NCI-H446 (cell line): ENCODE measurements around the gene PCBP3.
"Not testable (repeated sequence)": the region's sequence is repeated elsewhere in the genome, so short reads cannot be mapped to it uniquely, and the experiment has no call there.

Experiments used
- DNase-seq, 2 experiments: peaks; one replicate each; lab custom pipeline; 2025; lab: John Stamatoyannopoulos, UW

PCBP3 gene

GRCh38 chr21:45947716-45948255 lies 304.3 kb downstream of the PCBP3 start:
- no peak for DNase-seq

DNA sequence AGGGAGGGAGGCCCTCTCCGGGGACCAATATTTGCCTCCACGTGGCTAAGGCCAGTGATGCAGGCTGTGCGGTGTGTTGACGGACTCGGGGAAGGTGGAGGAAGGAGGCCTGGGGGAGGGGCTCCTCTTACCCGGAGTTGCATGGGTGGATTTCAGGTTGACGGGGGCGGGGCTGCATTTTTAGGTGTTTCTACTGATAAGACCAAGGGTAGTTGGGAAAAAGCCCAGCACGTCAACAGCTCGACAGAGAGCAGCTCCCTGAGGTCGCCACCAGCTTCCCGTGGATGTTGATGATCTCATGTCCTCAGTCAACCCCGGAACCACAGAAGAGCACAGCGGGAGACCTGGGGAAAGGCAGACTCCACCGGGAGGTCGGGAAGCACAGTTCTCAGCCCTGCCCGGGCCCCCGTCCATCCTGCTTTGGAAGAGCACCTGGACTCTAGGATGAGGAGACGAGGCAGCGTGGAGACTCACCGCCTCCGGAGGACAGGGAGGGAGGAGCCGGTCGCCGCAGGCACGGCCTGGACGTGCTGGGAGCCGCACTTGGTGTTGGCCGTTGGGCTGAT lies 305.1 kb downstream of the PCBP3 start:
- no peak for DNase-seq

DNA sequence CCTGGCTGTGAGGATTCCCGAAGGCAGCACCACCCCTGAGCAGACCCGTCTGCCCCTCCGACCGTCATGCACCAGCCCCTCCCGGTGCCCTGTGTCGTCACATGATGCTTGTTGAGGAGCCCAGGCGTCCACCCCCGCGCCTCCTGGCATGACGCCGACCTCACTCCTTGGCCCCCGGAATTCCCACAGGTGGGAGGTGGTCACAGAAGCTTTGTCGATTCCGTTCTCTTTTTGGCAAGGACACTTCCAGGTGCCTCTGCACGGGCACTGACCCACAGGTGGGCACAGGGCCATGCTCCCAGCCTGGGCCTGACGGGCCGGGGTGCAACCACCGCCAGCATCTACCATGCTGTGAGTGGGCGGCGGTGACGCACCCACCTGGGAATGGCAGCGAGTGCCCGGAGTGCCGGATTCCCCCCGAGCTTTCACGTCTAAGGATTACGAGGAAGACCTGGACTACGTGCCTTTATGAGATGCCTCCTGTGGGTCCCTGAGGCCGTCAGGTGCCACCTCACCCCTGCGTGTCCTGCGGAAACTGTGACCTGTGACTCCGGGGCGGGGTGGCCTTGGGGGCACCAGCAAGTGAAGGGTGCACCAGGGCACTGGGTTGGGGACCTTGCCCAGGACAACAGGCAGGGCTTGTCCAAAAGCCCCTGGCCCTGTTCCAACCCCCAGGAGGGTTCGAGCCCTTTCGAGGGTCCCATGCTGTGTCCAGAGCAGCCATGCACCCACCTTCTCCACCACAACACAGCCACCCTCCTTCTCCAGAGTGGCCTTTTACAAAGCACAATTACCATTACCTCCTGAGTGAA lies 306.6 kb downstream of the PCBP3 start:
- DNase-seq: no peak

- DNase-seq: peak in 1 of 2 experiments; percentile 33
Measured at GRCh38 chr21:45950740-45951515, 307.4 kb downstream of the PCBP3 start.

GRCh38 chr21:45951676-45952075 lies 308.2 kb downstream of the PCBP3 start:
- no peak for DNase-seq

DNA sequence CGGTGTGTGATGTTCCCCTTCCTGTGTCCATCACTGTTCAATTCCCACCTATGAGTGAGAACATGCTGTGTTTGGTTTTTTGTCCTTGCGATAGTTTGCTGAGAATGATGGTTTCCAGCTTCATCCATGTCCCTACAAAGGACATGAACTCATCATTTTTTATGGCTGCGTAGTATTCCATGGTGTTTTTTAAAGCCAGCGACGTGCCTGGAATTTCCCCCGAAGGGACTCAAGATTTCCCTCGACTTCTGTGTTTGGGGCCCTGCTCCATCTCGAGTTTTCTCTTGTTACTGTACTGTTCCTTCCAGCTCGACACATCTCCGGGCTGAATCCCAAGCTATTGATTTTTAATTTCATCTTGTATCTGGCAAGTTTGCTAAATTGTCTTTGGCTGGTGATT lies 309.0 kb downstream of the PCBP3 start:
- not testable (repeated sequence) for DNase-seq

GRCh38 chr21:45952974-45953373 lies 309.4 kb downstream of the PCBP3 start:
- DNase-seq: no peak

GRCh38 chr21:45954261-45954660 lies 310.7 kb downstream of the PCBP3 start:
- no peak for DNase-seq

- no peak for DNase-seq
Measured at GRCh38 chr21:45954921-45955320, 311.4 kb downstream of the PCBP3 start.

DNA sequence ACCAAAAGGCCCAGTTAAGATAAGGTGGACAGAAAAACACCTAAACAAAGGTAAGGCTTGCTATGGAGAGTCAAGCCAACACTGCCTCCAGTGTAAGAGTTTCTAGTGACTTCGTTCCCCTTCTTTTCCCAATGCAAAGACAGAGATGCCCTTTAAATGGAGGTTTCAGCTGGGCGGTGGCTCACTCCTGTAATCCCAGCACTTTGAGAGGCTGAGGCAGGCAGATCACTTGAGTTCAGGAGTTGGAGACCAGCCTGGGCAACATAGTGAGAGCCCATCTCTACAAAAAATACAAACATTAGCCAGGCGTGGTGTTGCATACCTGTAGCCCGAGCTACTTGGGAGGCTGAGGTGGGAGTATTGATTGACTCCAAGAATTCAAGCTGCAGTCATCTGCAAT lies 314.0 kb downstream of the PCBP3 start:
- no peak for DNase-seq

DNA sequence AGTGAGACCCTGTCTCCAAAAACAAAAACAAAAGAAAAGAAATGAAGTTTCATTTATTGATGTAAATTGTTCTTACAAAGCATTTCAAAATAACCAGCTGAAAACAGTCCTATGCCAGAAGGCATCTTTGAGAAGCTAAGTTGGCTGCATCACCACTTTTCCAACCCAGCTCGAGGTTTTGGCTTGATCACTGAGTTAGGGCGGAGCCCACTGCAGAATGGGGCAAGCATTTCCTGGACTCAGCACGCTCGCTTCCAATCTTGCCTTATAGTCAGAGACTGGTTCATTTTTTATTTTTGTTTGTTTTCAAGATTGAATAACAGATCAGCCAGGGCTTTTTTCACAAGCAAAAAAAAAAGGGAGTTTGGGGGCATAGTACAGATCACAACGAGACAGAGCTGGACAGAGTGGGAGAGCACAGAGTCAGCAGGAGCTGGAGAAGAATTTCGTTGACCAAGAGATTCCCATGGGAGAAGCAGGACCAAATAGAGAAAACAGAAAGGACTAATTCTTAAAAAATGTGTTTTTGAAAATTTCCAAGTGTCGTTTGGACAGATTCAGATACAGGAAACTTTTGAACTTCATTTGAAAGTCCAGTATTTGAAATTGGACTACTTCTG lies 314.6 kb downstream of the PCBP3 start:
- DNase-seq: no peak

DNA sequence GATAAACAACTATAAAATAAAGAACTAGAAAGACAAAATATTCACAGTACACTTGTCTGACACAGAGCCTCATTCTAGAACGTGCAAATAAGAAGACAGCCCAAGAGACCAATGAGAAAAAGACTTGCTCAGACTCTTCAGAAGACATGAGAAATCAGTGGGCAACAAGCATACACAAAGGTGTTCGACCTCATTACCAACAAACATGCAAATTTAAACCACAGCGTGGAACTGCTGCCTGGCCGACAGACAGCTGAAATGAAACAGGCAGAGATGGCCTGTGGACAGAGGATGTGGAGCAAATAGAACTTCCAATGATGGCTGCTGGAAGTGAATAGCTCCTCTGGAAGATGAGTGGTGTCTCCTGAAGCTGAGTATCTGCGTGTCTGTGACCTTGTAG lies 315.7 kb downstream of the PCBP3 start:
- DNase-seq: no peak

GRCh38 chr21:45959779-45960390 lies 316.4 kb downstream of the PCBP3 start:
- no peak for DNase-seq

GRCh38 chr21:45961408-45961807 lies 317.9 kb downstream of the PCBP3 start:
- not testable (repeated sequence) for DNase-seq

DNA sequence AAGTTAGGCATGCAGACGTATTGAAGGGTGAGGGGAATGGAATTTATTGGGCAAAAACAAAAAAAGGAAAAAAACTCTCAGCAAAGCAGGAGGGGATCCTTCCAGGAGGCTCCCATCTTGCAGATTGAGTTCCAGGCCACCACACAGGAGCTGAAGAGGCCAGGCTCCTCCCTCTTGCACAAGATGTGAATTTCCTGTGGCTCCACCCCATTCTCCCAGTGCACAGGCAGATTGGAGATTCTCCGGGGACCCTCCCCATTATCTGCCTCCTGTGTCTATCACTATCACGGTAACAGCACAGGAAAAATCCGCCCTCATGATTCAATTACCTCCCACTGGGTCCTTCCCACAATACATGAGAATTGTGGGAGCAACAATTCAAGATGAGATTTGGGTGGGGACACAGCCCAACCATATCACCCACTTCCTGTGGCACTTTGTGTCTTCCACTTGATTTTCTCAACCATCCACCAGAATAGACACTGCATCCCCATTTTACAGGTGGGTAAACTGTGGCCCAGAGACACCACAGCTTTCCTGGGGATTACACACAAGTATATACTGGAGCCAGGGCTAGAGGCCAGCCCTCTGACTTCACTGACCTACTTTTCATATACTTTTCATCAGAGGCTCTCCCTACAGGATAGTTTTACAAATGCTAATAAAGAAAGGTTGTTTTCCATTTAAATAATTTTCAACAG lies 319.2 kb downstream of the PCBP3 start:
- DNase-seq: no peak

DNA sequence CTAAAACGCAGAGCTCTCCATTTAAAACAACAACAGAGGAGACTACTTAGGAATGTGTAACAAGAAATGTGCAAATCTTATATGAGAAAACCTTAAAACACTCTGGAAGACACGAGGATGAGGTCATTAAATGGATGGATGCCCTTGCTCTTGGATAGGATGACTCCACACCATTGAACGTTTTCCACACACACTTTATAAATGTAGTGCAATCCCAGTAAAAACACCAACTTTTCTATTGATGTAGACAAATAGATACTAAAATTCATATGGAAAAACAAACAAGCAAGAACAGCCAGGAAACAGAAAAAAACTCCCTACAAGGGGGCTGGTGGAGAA lies 319.7 kb downstream of the PCBP3 start:
- DNase-seq: no peak

- no peak for DNase-seq
Measured at GRCh38 chr21:45964649-45965048, 321.1 kb downstream of the PCBP3 start.

GRCh38 chr21:45965084-45965809 lies 321.7 kb downstream of the PCBP3 start:
- DNase-seq: no peak

- no peak for DNase-seq
Measured at GRCh38 chr21:45966791-45967394, 323.4 kb downstream of the PCBP3 start.
